GOT3 (cell line): ENCODE results near the gene TNS3.

Experiments used
- DNase-seq: peaks from one replicate; lab custom pipeline; 2025; ENCODE audit warnings: mixed read lengths; lab: John Stamatoyannopoulos, UW

The TNS3 gene

DNA sequence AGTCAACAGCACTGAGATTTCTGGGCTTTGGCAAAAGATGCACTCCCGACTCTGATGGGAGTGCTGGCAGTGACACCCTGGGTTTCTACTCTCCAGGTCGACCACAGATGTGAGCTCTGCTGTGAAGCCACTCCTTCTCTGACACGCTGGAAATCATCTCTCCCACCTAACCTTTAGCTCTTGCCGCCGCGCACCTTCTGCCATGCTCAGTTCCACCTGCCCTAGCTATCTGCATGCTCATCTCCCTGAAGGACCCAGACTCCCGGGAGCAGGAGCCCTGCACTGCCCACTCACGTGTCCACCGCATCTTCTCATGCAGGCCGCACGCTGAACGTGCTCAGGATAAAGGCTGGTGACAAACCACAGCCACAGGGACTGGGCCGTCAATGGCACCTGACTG lies 174.8 kb downstream of the TNS3 start:
- DNase-seq = no peak

GRCh38 chr7:47406801-47407129 lies 175.1 kb downstream of the TNS3 start:
- no peak for DNase-seq

DNA sequence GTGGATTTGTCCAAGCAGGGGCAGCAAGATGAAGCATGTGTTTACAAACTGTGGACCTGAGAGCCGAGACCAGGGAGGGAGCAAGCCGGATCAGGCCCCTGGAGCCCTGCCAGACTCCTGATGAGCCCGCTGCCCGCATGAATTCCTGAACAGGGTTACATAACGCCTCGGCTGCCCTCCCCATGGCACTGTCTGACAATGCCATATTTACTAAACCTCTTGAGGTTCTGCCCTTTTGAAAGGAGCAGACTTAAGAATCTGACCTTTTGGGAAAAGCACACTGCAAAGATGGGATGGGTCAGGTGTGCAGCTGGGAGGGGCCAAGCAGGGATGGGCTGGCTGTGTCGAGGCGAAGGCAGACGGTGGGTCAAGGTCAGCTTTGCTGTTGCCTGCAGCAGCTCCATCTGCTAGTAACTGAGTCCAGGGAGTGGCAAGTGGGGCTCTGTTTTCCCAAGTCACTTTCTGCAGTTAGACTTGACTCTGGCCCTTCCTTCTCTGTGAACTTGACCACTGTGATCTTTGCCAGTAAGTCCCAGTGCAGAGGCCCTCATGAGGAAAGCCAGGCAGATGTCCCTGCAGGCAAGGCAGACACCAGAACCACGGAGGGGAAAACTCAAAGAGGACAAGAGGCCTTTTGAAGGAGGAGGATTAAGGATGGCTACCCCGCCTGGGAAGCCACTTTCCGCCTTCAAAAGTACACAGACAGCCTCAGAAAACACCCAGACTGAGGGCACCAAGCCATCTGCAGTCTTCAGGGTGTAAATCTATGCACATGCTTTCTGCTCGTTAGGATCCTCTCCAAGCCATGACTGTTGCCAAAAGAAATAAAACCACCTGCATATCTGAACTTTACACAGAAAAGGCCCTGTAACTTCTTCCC lies 175.8 kb downstream of the TNS3 start:
- DNase-seq = no peak

DNA sequence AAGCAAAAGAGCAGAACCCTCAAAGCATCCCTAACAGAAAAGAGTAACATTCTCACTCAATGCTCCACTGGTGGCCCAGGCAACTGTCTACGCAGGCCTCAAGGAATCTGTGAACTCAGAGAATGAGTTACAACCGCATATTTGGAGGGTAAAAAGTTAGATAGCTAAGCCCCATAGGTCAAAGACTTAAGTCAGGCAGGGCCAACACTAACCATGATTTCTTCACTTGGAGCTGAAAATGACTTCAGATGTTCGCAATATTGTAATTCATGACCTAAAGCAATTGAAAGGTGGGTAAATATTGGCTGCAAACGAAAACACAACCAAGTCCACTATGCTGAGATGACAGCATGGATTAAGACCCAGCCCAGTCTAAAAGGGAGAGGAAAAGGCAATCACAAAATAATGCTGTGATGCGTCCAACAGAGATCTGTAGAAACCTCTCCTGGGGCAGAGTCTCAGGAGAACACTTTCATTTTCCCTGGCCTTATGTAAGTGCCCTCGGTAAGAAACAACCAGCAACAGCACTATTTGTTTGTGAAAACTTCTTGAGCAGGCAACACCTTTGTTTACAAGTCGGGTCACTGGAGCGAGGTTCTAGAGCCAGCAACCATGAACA lies 176.5 kb downstream of the TNS3 start:
- DNase-seq = no peak

GRCh38 chr7:47404010-47404409 lies 177.9 kb downstream of the TNS3 start:
- DNase-seq = no peak

GRCh38 chr7:47402941-47403866 lies 178.7 kb downstream of the TNS3 start:
- DNase-seq = no peak

- DNase-seq = no peak
Observed at GRCh38 chr7:47401611-47402570, 180.0 kb downstream of the TNS3 start.

DNA sequence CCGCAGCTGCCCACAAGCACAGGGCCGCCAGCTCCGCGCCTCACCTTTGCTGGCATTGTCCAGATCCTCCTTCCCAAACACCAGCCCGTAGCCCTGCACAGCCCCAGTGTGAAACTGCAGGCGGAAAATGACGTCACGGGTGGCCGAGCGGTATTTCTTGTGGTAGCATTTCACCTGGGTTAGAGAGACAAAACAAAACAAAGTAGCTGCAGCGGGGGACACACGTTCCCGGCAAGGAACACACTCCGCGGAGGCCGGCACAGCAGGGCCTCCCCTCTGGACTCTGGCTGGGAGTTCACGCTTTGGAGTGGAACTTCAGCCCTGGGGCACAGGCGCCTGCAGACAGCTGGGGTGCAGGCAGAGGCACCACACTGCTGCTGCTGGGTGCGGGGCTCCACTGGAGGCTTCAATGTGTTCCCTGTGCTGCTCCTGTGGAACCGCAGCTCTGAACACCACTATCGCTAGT lies 181.1 kb downstream of the TNS3 start:
- no peak for DNase-seq

DNA sequence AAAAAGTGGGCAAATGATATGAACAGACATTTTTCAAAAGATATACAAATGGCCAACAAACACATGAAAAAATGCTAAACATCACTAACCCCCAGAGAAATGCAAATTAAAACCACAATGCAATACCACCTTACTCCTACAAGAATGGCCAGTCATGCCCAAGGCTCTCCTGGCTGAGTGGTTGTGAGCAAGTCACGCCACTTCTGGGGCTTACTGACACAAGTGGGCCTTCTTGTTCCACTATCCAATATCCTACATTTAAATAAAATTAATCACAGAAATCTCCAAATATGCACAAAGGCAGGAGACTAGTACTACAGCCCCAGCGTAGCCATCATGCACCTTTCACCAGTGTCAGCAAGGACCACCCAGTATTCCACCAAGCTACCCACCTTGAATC lies 181.9 kb downstream of the TNS3 start:
- no peak for DNase-seq

- DNase-seq = no peak
Observed at GRCh38 chr7:47394751-47395252, 187.1 kb downstream of the TNS3 start.

GRCh38 chr7:47394216-47394615 lies 187.7 kb downstream of the TNS3 start:
- DNase-seq = no peak

GRCh38 chr7:47393406-47393805 lies 188.5 kb downstream of the TNS3 start:
- DNase-seq = no peak

- DNase-seq = no peak
Observed at GRCh38 chr7:47392241-47392759, 189.6 kb downstream of the TNS3 start.

- no peak for DNase-seq
Observed at GRCh38 chr7:47391726-47392125, 190.2 kb downstream of the TNS3 start.

GRCh38 chr7:47390914-47391313 lies 191.0 kb downstream of the TNS3 start:
- DNase-seq = no peak

DNA sequence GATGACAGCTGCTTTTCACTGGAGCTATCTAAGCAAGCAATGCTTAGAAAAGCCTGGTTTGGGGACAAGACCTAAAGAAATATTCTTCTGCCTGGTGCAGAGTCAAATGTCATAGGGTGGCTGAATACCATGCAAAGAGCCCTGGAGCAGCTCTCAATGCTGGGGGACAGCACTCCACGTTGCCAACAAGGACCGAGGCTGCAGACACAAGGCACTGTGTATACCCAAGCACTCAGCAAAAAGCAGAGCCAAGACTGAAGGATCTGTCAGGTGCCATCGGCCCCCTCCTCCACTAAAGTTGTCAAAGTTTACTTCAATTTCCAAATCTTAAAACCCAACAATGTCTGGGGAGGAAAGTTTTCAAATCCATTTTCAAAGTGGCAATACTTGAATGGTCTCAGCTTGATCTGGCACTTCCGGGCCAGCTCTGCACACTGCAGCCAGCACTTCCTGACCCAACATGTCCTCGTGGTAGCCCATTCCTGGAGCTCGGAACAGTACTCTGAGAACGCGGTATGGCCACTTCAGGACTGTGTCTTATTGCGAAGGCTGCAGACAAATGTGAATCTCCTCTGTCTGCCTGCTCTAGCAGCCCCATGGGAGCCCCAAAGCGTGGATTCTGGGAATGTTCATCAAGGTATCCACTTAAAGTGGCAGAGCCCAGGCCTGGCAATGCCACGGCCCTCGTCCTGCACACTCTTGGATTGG lies 191.8 kb downstream of the TNS3 start:
- DNase-seq = no peak

- no peak for DNase-seq
Observed at GRCh38 chr7:47389171-47389922, 192.6 kb downstream of the TNS3 start.

- DNase-seq = no peak
Observed at GRCh38 chr7:47387506-47387905, 194.4 kb downstream of the TNS3 start.

GRCh38 chr7:47386273-47386835 lies 195.6 kb downstream of the TNS3 start:
- no peak for DNase-seq
